ENCODE results near the gene PLA2G4B.
A peak's percentile ranks its signal among the peaks of the same experiment; 100 is the strongest.

PLA2G4B gene

DNA sequence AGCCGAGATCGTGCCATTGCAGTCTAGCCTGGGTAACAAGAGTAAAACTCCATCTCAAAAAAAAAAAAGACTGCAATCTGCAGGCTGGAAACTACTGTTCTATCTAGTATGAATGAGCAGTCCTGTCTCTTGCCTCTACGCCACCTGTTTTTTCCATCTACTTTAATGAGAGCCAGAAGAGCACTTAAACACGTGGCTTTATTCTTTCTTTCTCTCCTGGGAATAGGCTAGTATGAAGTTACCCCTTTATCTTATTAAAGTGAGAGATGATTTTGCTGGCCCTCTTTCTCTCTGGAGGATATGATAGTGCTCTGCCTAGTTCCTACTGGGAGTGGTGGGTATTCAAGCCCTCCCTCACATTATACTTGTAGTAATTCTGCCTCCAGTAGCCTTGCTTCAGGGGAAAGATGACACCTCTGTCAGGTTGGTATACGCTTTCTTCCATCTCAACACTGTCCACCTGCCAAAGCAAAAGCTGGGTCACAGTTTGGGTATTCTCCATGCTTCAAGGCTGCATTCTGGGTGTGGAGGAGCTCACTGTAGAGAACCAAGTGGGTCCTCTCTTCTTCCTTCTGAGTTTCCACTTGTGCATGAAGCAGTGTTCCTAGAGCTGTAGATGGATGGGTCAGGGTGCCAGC lies 46.5 kb upstream of the PLA2G4B start:
- TF ChIP-seq, protein P1, sequence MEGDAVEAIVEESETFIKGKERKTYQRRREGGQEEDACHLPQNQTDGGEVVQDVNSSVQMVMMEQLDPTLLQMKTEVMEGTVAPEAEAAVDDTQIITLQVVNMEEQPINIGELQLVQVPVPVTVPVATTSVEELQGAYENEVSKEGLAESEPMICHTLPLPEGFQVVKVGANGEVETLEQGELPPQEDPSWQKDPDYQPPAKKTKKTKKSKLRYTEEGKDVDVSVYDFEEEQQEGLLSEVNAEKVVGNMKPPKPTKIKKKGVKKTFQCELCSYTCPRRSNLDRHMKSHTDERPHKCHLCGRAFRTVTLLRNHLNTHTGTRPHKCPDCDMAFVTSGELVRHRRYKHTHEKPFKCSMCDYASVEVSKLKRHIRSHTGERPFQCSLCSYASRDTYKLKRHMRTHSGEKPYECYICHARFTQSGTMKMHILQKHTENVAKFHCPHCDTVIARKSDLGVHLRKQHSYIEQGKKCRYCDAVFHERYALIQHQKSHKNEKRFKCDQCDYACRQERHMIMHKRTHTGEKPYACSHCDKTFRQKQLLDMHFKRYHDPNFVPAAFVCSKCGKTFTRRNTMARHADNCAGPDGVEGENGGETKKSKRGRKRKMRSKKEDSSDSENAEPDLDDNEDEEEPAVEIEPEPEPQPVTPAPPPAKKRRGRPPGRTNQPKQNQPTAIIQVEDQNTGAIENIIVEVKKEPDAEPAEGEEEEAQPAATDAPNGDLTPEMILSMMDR (IDR thresholded peaks at IDR 0.05; ENCODE audit: extremely low read depth, insufficient read depth, missing control alignments) = no peak
- DNase-seq (ENCODE audit: low spot score) = no peak
- in situ Hi-C loops (cut with MboI; ENCODE audit: low pct_unique_long_range_greater_than_20kb, low sequenced_read_pairs, unreplicated experiment) = no loop called here

DNA sequence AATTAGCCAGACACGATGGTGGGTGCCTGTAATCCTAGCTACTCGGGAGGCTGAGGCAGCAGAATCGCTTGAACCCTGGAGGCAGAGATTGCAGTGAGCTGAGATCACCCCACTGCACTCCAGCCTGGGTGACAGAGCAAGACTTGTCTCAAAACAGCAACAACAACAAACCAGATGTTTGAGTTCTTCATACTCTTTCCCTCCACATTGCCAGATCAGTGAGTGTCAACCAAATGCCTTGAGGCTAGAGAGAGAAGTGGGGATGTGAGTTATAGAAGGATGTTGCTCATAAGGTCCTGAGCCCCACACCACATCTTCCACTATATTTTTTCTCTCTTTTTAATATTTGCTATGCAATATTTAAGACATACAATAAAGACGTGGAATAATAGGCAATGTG lies 44.6 kb upstream of the PLA2G4B start:
- in situ Hi-C loops (cut with MboI; ENCODE audit: low pct_unique_long_range_greater_than_20kb, low sequenced_read_pairs, unreplicated experiment) = no loop called here
- TF ChIP-seq, protein P1 (IDR thresholded peaks at IDR 0.05; ENCODE audit: extremely low read depth, insufficient read depth, missing control alignments) = no peak
- no peak for DNase-seq (ENCODE audit: low spot score)

DNA sequence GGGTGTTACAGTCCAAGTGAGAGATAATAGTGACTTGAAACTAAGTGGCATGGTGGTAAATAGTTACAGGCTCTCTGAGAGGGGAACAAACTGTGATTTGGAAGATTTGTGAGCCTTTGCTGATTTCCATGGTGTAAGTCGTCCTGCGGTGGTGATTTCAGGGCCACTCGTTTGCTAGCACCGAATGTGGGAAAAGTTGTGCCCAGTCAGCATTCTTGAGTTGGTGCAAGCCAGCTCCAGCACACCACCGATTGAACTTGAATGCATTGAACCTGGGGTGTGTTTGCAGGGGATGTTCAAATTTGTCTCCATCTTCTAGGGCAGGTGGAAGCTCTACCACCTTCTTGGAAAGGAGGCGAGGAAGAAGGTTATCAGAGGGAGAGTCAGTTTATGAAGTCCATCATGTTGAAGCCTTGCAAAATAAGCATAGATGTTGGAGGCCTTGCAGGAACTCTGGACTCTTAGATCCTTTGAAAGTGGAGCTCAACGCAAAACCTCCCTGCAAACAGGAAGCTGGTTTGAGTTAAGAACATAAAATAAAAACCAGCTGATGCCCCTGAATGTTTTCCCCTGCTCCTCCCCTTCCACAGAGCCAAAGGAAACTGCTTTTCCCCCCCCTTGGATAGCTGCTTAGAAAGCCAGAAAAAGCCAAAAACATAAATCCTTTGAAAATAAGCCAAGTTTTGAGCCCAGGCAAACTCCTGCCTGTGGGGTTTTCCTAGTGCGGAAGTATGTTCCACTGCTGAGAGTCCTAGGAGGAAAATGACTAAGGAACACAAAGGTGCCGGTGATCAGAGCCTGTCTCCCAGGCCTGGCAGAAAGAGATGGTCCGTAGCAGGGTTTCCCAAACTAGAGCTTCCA lies 42.4 kb upstream of the PLA2G4B start:
- in situ Hi-C loops (cut with MboI; ENCODE audit: low pct_unique_long_range_greater_than_20kb, low sequenced_read_pairs, unreplicated experiment) = no loop called here
- TF ChIP-seq, protein P1 (IDR thresholded peaks at IDR 0.05; ENCODE audit: extremely low read depth, insufficient read depth, missing control alignments) = no peak
- DNase-seq (ENCODE audit: low spot score) = no peak

DNA sequence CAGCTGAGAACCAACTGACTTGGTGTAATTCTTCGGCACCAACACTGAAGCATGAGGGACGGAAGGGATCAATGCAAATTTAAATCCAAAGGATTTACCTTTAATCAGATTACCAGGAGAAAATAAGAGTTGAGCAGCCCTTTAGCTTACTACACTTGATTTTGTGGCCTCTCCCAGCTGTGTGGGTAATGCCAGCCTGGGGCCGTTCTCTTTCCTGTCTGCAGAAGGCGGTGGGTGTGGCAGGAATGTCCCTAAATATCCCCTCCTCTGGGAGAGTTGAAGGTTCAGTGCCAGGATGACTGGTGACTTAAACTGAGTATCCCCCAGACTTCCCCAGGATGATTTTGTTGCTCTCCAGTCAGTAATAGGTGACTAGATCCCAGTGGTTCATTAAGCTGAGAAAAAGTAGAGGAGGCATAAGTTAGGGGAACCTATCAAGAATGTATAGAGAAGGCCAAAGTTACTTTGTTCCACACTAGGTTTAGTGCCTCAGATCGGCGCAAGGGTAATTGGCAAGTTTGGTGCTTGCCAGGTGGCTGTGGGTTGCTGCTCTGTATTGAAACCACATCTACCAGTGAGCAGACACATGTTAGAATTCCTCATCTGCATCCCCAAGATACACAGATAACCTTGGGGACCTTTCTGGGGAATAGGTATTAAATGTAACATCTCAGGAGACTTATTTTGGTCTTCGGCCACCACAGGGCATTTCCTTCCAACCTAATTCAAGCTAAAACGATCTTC lies 41.3 kb upstream of the PLA2G4B start:
- DNase-seq (ENCODE audit: low spot score) = no peak
- TF ChIP-seq, protein P1 (IDR thresholded peaks at IDR 0.05; ENCODE audit: extremely low read depth, insufficient read depth, missing control alignments) = no peak
- in situ Hi-C loops (cut with MboI; ENCODE audit: low pct_unique_long_range_greater_than_20kb, low sequenced_read_pairs, unreplicated experiment) = no loop called here

DNA sequence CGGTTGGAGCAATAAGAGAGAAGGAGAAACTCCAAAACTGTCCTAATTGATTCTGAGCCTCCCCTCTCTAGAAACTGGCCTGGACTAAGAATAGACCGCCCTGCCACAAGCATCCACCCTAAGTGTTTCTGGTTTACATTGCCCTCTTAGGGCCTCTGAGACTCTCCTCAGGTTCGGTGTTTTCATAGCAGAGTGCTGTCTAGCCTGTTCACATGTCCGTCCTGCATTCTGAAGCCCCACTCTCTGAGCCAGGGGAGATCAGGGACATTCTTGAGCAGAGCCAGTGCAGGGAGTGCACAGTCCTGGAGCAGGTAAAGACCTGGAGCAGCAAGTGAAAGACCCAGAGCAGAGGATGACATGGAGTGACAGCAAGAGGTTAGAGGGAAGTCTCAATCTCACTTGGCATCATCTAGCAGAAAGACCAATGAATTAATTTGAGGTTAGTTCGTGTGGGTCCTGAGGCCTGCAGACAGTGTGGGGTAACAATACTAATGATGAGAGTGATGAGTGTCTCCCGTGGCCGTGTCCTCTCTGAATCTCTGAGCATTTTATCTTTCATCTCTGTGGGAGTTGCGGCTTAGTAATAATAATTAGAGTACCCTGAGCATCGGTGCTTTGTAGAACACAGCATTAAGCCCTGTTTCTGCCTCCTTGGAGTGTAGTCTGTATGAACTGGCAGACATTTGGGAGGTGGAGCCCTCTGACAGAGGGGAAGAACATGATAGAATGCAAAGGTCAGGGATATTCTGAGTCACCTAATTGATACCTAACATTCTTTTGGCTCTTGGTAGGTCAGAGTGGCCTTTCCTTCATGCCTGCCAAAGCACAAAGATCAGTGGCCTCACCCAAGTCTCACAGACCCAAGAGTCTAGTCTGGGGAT lies 39.8 kb upstream of the PLA2G4B start:
- in situ Hi-C loops (cut with MboI; ENCODE audit: low pct_unique_long_range_greater_than_20kb, low sequenced_read_pairs, unreplicated experiment) = no loop called here
- TF ChIP-seq, protein P1 (IDR thresholded peaks at IDR 0.05; ENCODE audit: extremely low read depth, insufficient read depth, missing control alignments) = no peak
- DNase-seq (ENCODE audit: low spot score) = peak; percentile 30

DNA sequence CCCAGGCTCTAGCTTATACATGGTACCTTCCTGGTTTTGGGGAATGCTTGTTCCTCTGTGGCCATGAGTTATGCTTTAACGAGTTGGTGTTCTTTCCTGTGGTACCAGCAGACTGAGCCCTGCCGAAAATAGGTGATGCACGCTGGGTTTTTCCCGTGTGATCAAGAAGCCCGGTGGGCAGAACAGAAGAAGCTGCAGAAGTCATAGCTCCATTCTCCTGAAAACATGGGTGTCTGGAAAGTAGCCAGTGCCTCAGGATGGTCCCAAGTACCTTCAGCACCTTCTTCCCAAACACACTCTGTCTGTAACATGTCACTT lies 39.2 kb upstream of the PLA2G4B start:
- DNase-seq (ENCODE audit: low spot score) = peak; percentile 36
- TF ChIP-seq, protein P1 (IDR thresholded peaks at IDR 0.05; ENCODE audit: extremely low read depth, insufficient read depth, missing control alignments) = no peak
- in situ Hi-C loops (cut with MboI; ENCODE audit: low pct_unique_long_range_greater_than_20kb, low sequenced_read_pairs, unreplicated experiment) = no loop called here

Data from GM13977 (cell line).